OCI-LY3 (cell line): Measurements from ENCODE around the gene MRPL16.

ENCODE experiments used
- H2AFZ ChIP-seq: fragments of 200-600, 300-600 bp; shearing (Covaris generic); 2 replicates; pipeline ENCODE4 v1.6.0; 2014; ENCODE audit warnings: antibody characterized with exemption, low read depth, low read length
- H3K27ac ChIP-seq: fragments of 200-600, 300-600 bp; sonication (generic); 2 replicates; pipeline ENCODE4 v1.5.1; 2014; ENCODE audit warnings: mild to moderate bottlenecking, low read length, moderate library complexity, mixed read lengths
- H3K27me3 ChIP-seq: fragments of 200-600, 300-600 bp; sonication (generic); 2 replicates; pipeline ENCODE4 v1.6.1; 2014; ENCODE audit warnings: low read depth, low read length, mixed read lengths
- H3K36me3 ChIP-seq: fragments of 200-600, 300-600 bp; sonication (generic); replicated peaks from 2 replicates; pipeline ENCODE3; 2014; ENCODE audit warnings: low read depth, low read length, mixed read lengths
- H3K4me1 ChIP-seq: fragments of 300-600, 200-600 bp; sonication (generic); 2 replicates; pipeline ENCODE4 v1.6.1; 2014; ENCODE audit warnings: low read length, mixed read lengths
- H3K4me2 ChIP-seq: fragments of 200-600, 300-600 bp; sonication (generic); 2 replicates; pipeline ENCODE4 v1.6.1; 2014; ENCODE audit warnings: low read length, mixed read lengths
- H3K4me3 ChIP-seq: fragments of 300-600, 200-600 bp; sonication (generic); 2 replicates; pipeline ENCODE4 v1.5.1; 2014; ENCODE audit warnings: antibody characterized with exemption, mild to moderate bottlenecking, low read length, moderate library complexity
- H3K79me2 ChIP-seq: fragments of 300-600, 200-600 bp; shearing (Covaris generic); 2 replicates; pipeline ENCODE4 v1.6.1; 2014; ENCODE audit warnings: mild to moderate bottlenecking, low read length, mixed read lengths
- H3K9ac ChIP-seq: fragments of 300-600, 200-600 bp; shearing (Covaris generic); 2 replicates; pipeline ENCODE4 v1.6.0; 2014; ENCODE audit warnings: mild to moderate bottlenecking, low read length, moderate library complexity
- H3K9me3 ChIP-seq: fragments of 200-600, 300-600 bp; shearing (Covaris generic); 2 replicates; pipeline ENCODE4 v1.6.1; 2014; ENCODE audit warnings: low read length, mixed read lengths; ENCODE audit not compliant: insufficient read depth
- H4K20me1 ChIP-seq: fragments of 200-600, 300-600 bp; sonication (generic); 2 replicates; pipeline ENCODE4 v1.6.1; 2016; ENCODE audit warnings: low read length, mixed read lengths; ENCODE audit not compliant: insufficient read depth
- EZH2phosphoT487 ChIP-seq: fragments of 200-600 bp; shearing (Covaris generic); IDR thresholded peaks from 2 replicates; pipeline ENCODE4 v1.6.1; 2018; ENCODE audit warnings: antibody characterized with exemption, mixed run types, low read depth
- TF ChIP-seq, protein P1 (sequence below): fragments of 200-600, 300-600 bp; sonication (generic); IDR thresholded peaks from 2 replicates; pipeline ENCODE4 v1.5.1; 2014; ENCODE audit warnings: antibody characterized with exemption, low read length, low read depth

Gene MRPL16

GRCh38 chr11:59810911-59811259, 307 bp upstream of the MRPL16 start:
- no peaks in the 10 kb centered on the region for H4K20me1 ChIP-seq
- H3K9ac ChIP-seq = peak overlapping the region; percentile 42
- H3K79me2 ChIP-seq = peaks cover 14% of the 10 kb centered on the region
- H3K4me2 ChIP-seq = peak overlapping the region; percentile 62
- peak overlapping the region; percentile 97 for H2AFZ ChIP-seq
- TF ChIP-seq, protein P1, sequence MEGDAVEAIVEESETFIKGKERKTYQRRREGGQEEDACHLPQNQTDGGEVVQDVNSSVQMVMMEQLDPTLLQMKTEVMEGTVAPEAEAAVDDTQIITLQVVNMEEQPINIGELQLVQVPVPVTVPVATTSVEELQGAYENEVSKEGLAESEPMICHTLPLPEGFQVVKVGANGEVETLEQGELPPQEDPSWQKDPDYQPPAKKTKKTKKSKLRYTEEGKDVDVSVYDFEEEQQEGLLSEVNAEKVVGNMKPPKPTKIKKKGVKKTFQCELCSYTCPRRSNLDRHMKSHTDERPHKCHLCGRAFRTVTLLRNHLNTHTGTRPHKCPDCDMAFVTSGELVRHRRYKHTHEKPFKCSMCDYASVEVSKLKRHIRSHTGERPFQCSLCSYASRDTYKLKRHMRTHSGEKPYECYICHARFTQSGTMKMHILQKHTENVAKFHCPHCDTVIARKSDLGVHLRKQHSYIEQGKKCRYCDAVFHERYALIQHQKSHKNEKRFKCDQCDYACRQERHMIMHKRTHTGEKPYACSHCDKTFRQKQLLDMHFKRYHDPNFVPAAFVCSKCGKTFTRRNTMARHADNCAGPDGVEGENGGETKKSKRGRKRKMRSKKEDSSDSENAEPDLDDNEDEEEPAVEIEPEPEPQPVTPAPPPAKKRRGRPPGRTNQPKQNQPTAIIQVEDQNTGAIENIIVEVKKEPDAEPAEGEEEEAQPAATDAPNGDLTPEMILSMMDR = no peak
- no peak for TF ChIP-seq EZH2phosphoT487
- H3K36me3 ChIP-seq = peaks cover 10% of the 10 kb centered on the region
- no peaks in the 10 kb centered on the region for H3K27me3 ChIP-seq
- no peak overlapping the region for H3K27ac ChIP-seq
- H3K9me3 ChIP-seq = no peaks in the 10 kb centered on the region
- H3K4me3 ChIP-seq = peak overlapping the region; percentile 96
- peaks cover 9% of the 10 kb centered on the region for H3K4me1 ChIP-seq

DNA sequence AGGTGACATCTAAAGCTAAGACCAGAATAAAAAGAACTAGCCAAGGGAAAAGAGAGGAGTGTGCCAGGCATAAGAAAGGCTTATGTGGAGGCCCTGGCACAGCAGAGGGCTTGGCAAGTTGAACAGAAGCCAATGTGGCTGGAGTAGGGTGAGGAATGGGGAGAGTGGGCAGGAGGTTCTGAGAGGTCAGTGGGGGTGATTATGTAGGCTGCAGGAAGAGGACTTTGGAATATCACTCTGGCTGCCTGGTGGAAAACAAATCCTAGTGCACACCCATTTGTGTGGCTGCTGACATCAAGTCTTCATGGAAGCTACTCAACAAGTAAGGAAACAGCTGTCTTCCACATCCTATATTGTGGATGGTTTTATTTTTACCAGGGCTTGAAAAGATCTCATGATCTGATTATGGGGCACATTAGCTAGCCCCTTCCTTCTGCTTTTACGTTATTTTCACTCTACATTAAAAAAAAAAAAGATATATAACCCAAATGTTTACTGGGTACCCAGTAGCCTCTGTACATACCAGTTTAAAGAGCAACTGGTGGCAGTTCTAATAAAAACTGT, 3.4 kb downstream of the MRPL16 start:
- no peak overlapping the region for H3K4me3 ChIP-seq
- TF ChIP-seq EZH2phosphoT487 = no peak
- TF ChIP-seq, protein P1 = no peak
- no peak overlapping the region for H3K4me2 ChIP-seq
- H3K27me3 ChIP-seq = no peaks in the 10 kb centered on the region
- H3K79me2 ChIP-seq = peaks cover 14% of the 10 kb centered on the region
- H3K9ac ChIP-seq = no peak overlapping the region
- peaks cover 21% of the 10 kb centered on the region for H3K36me3 ChIP-seq
- no peak overlapping the region for H2AFZ ChIP-seq
- H3K27ac ChIP-seq = no peak overlapping the region
- H3K9me3 ChIP-seq = no peaks in the 10 kb centered on the region
- peaks cover 9% of the 10 kb centered on the region for H3K4me1 ChIP-seq
- H4K20me1 ChIP-seq = no peaks in the 10 kb centered on the region

- Histone ChIP-seq H3K4me1 (no peaks in the 10 kb centered on the region), H3K79me2 (no peaks in the 10 kb centered on the region), H2AFZ (no peak overlapping the region), H3K4me3 (no peak overlapping the region), H4K20me1 (no peaks in the 10 kb centered on the region), H3K9ac (no peak overlapping the region), H3K27me3 (no peaks in the 10 kb centered on the region), H3K4me2 (no peak overlapping the region), H3K9me3 (no peaks in the 10 kb centered on the region), H3K36me3 (peaks cover 21% of the 10 kb centered on the region), H3K27ac (no peak overlapping the region)
- TF ChIP-seq EZH2phosphoT487 = no peak
- TF ChIP-seq, protein P1 = no peak
Measured at GRCh38 chr11:59804061-59804460, 6.5 kb downstream of the MRPL16 start.

DNA sequence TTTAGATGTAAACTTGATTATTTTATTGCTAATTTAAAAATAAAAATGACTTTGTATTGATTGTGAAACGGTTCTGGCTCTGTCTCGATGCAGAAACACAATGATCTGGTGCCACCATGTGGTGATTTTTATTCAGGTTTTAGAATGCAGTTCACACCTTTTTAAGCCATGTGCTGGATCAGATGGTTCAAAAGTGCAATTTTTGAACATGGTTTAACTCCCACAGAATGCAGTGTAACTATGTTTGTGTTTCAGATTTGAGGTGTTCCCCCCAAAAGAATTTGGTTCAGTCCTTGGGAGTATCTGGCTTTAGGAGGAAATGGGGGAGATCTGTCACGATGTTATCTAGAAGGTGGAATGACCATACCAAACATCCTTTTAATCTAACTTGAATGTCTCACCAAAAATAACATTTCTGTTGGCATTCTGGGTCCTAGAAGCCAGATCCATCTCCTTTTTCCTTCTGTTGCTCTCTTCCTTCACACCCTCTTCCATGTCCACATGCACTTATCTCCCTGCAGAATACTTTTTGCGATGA, 7.9 kb downstream of the MRPL16 start:
- no peaks in the 10 kb centered on the region for H3K79me2 ChIP-seq
- H3K27me3 ChIP-seq = no peaks in the 10 kb centered on the region
- H3K4me1 ChIP-seq = no peaks in the 10 kb centered on the region
- H3K4me2 ChIP-seq = no peak overlapping the region
- no peak overlapping the region for H3K27ac ChIP-seq
- H3K4me3 ChIP-seq = no peak overlapping the region
- no peak for TF ChIP-seq EZH2phosphoT487
- TF ChIP-seq, protein P1 = peak; percentile 85
- H4K20me1 ChIP-seq = no peaks in the 10 kb centered on the region
- H3K9me3 ChIP-seq = no peaks in the 10 kb centered on the region
- no peak overlapping the region for H2AFZ ChIP-seq
- no peak overlapping the region for H3K9ac ChIP-seq
- peaks cover 21% of the 10 kb centered on the region for H3K36me3 ChIP-seq
